ENCODE data around the gene TRIM66. TPM values are rescaled to one million over a fixed set of nuclear protein-coding genes. Genes with fewer than 3 reads are reported as not detected.

The TRIM66 gene
- total RNA-seq, 4 donors from 2014 or later: 5.2 to 31.8 (median 7.6) TPM

DNA sequence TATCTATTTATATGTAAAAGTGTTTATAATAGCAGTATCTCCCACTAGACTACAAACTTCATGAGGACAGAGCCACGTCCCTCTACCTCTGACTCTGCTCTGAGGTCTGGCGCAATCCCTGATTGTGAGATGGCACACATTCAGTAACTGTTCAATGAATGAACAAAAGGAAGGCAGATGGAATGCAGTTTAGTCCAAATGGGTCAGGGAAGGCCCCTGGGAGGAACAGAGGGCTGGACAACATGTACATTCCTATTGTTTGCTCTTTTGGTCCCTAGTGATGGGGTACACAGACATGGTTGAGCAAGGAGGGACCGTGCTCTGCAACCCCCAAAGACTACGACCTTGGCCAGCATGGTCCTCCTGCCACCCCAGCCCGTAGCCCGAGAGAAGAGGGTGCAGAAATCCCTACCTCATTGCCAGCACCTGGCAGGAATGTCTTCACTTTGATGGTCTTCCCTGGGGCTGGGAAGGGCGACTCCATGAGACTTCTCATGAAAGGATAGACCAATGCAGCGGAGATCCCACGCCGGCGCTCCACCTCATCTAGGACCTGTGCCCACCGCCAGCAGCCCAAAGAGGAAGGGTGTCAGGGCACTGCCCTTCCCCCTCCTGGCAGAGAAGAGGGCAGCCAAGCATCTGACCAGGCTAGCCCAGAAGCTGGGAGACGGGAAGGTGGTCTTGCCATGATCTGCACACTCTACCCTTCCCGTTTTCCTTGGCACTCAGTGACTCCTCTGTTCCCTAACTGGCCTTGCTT lies 24.4 kb upstream of the TRIM66 start:
- TF ChIP-seq, protein P1, sequence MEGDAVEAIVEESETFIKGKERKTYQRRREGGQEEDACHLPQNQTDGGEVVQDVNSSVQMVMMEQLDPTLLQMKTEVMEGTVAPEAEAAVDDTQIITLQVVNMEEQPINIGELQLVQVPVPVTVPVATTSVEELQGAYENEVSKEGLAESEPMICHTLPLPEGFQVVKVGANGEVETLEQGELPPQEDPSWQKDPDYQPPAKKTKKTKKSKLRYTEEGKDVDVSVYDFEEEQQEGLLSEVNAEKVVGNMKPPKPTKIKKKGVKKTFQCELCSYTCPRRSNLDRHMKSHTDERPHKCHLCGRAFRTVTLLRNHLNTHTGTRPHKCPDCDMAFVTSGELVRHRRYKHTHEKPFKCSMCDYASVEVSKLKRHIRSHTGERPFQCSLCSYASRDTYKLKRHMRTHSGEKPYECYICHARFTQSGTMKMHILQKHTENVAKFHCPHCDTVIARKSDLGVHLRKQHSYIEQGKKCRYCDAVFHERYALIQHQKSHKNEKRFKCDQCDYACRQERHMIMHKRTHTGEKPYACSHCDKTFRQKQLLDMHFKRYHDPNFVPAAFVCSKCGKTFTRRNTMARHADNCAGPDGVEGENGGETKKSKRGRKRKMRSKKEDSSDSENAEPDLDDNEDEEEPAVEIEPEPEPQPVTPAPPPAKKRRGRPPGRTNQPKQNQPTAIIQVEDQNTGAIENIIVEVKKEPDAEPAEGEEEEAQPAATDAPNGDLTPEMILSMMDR (IDR thresholded peaks at IDR 0.05; ENCODE audit: low read depth): no peak

DNA sequence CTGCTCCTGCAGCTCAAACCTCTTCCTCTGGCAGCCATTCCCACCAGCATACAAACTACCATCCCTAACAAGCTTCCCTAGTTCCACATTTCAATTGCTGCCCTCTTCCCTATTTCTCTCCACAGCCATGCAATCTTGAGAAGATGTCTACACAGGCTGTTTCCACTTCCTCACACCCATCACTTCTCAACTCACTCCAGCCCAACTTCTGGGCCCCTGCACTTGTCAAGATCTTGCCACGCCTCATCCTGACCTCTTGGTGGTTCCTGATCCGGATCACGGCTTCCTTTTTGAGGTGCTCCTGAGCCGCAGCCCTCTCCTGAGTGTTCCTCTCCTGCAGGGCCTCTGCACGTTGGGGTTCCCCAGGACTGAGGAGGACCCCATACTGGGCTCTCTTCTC lies 22.7 kb upstream of the TRIM66 start:
- TF ChIP-seq, protein P1 (IDR thresholded peaks at IDR 0.05; ENCODE audit: low read depth): no peak

DNA sequence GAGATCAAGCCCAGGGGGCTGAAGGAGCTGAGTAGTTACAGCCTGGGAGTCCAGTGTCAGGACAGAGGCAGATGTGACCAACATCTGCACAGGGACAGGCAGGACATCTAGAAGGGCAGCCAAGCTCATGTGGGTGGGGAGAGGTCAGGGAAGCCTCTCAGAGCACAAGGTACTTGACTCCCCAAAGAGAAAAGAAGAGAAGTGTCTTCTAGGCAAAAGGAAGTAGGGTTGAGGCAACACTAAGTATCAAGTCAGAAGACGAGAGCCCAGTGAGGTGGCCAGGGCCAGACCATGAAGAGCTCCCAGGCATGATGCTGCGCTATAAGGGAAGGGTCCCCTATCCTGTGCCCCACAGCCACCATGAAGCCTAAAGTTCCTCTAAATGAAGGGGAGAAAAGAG lies 21.7 kb upstream of the TRIM66 start:
- TF ChIP-seq, protein P1 (IDR thresholded peaks at IDR 0.05; ENCODE audit: low read depth): no peak

GRCh38 chr11:8702598-8702915 lies 20.1 kb upstream of the TRIM66 start:
- TF ChIP-seq, protein P1 (IDR thresholded peaks at IDR 0.05; ENCODE audit: low read depth): no peak

GRCh38 chr11:8701891-8702597 lies 19.6 kb upstream of the TRIM66 start:
- TF ChIP-seq, protein P1 (IDR thresholded peaks at IDR 0.05; ENCODE audit: low read depth): no peak

GRCh38 chr11:8699903-8700302 lies 17.4 kb upstream of the TRIM66 start:
- TF ChIP-seq, protein P1 (IDR thresholded peaks at IDR 0.05; ENCODE audit: low read depth): no peak

DNA sequence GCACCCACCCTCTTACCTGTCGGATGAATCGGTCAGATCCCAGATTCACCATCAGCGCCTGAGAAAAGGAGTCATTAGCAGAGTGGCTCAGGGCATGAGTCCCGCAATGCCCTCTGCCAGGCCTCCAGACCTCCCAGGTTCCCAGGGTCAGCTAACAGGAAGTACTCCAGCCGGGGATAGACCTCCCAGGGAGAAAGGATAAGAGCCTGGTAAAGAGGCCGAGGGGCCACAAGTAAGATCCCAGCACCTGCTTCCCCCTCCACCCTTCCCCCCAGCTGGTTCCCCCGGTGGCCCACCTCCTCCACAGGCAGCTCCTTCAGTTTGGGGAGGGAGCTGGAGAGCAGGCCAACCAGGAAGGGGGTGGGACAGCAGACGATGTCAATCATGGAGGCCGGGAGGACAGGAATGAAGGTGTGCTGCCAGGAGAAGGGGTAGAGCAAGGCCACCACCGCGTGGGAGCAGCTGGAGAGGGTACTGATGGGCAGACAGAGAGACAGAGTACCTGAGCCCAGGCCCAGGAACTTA lies 16.5 kb upstream of the TRIM66 start:
- TF ChIP-seq, protein P1 (IDR thresholded peaks at IDR 0.05; ENCODE audit: low read depth): no peak

Data from subcutaneous adipose tissue (tissue), 4 donors.